Nephron progenitor cell (in vitro differentiated cells): ENCODE measurements around the gene NMNAT3.

Experiments used
- DNase-seq: peaks from one replicate; pipeline ENCODE4 v3.0.0; 2021
- H3K27ac Mint-ChIP-seq: 2 replicates; pipeline ENCODE4 v1.8.0; 2021; ENCODE audit warnings: mild to moderate bottlenecking, moderate library complexity, mixed read lengths
- H3K27me3 Mint-ChIP-seq: 2 replicates; pipeline ENCODE4 v1.8.0; 2021; ENCODE audit warnings: mild to moderate bottlenecking, low read depth, mixed read lengths; ENCODE audit not compliant: poor library complexity
- H3K36me3 Mint-ChIP-seq: 2 replicates; pipeline ENCODE4 v1.8.0; 2021; ENCODE audit warnings: low read depth, mixed read lengths
- H3K4me1 Mint-ChIP-seq: 2 replicates; pipeline ENCODE4 v1.8.0; 2021; ENCODE audit warnings: mixed read lengths
- H3K4me3 Mint-ChIP-seq: 2 replicates; pipeline ENCODE4 v1.8.0; 2021; ENCODE audit warnings: mild to moderate bottlenecking, moderate library complexity, mixed read lengths
- H3K9me3 Mint-ChIP-seq: 2 replicates; pipeline ENCODE4 v1.8.0; 2021; ENCODE audit warnings: mild to moderate bottlenecking, moderate library complexity, mixed read lengths
- CTCF ChIP-seq: fragments of 200-600 bp; sonication (generic); IDR thresholded peaks from 2 replicates; pipeline ENCODE4 v1.5.0; 2021; ENCODE audit warnings: antibody characterized with exemption

NMNAT3 gene

GRCh38 chr3:139686206-139686605 is 8.4 kb upstream of the NMNAT3 start:
- no peak for TF ChIP-seq CTCF
- no peak overlapping the region for H3K4me3 Mint-ChIP-seq
- peaks cover 33% of the 10 kb centered on the region for H3K4me1 Mint-ChIP-seq
- DNase-seq, result no peak
- H3K27me3 Mint-ChIP-seq, result peaks cover 4% of the 10 kb centered on the region
- H3K36me3 Mint-ChIP-seq, result peaks cover 6% of the 10 kb centered on the region
- no peak overlapping the region for H3K27ac Mint-ChIP-seq
- peaks cover 10% of the 10 kb centered on the region for H3K9me3 Mint-ChIP-seq

GRCh38 chr3:139679220-139679775 is 1.5 kb upstream of the NMNAT3 start:
- Mint-ChIP-seq H3K9me3 (peaks cover 5% of the 10 kb centered on the region), H3K4me1 (peaks cover 5% of the 10 kb centered on the region), H3K27me3 (peaks cover 31% of the 10 kb centered on the region), H3K36me3 (no peaks in the 10 kb centered on the region), H3K27ac (no peak overlapping the region), H3K4me3 (no peak overlapping the region)
- no peak for TF ChIP-seq CTCF
- DNase-seq, result no peak

DNA sequence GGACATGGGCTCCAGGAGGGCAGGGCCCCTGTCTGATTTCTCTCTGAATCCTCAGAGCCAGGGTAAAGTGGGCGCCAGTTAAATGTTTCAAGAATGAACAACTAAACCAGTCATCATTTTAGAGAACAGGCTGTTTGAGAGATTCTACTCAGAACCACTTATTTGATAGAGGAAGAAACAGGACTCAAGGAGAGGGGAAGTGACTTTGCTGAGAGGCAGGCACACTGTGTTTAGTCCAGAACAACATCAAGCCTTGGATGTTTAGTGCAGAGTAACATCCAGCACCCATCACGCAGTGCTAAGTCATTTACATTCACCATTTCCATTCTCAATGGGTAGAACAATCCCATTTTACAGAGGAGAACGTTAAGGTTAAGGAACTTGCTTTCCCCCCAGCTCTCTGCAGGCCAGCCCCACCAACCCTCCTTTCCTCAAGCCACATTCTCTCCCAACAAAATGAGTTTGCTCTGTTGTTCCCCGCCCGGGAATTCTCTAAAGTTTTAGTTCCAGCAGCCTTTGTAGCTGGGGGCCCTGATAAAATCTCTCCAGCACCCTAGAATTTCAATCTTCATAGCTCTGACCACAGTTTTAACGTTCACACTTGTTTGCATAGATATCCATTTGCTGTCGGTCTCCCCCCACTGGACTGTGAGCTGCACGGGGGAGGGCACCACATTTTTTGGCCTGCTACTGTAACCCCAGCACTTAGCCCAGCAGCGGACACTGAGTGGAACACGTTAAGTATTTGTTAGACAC is 962 bp downstream of the NMNAT3 start:
- Mint-ChIP-seq H3K36me3 (no peaks in the 10 kb centered on the region), H3K27ac (no peak overlapping the region), H3K4me3 (peak overlapping the region; percentile 77), H3K9me3 (no peaks in the 10 kb centered on the region), H3K27me3 (peaks cover 50% of the 10 kb centered on the region), H3K4me1 (peaks cover 5% of the 10 kb centered on the region)
- DNase-seq, result no peak
- no peak for TF ChIP-seq CTCF

DNA sequence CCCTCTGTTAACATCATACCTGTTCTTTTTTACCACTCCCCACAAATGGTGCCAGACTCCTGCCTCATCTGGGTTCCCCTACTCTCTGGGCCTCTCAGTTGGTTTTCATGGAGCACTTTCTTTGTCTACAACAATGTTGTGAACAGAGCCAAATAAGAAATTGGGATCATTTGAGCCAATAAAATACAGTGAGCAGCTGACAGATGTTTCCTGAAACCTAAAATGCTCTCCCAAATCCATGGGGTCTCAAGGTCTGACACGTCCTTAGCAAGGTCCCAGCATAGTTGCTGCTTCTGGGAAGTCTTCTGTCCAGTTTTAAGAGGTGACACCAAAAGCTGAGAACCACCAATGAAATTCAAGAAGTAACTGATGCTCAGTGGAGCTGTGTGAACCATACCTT is 1.7 kb downstream of the NMNAT3 start:
- H3K27ac Mint-ChIP-seq, result no peak overlapping the region
- no peak for DNase-seq
- H3K36me3 Mint-ChIP-seq, result no peaks in the 10 kb centered on the region
- peaks cover 52% of the 10 kb centered on the region for H3K27me3 Mint-ChIP-seq
- peaks cover 5% of the 10 kb centered on the region for H3K4me1 Mint-ChIP-seq
- H3K9me3 Mint-ChIP-seq, result no peaks in the 10 kb centered on the region
- no peak overlapping the region for H3K4me3 Mint-ChIP-seq
- TF ChIP-seq CTCF, result no peak

GRCh38 chr3:139675327-139675726 is 2.4 kb downstream of the NMNAT3 start:
- no peak overlapping the region for H3K4me3 Mint-ChIP-seq
- peaks cover 5% of the 10 kb centered on the region for H3K4me1 Mint-ChIP-seq
- TF ChIP-seq CTCF, result no peak
- DNase-seq, result no peak
- no peak overlapping the region for H3K27ac Mint-ChIP-seq
- no peaks in the 10 kb centered on the region for H3K9me3 Mint-ChIP-seq
- H3K36me3 Mint-ChIP-seq, result no peaks in the 10 kb centered on the region
- H3K27me3 Mint-ChIP-seq, result peaks cover 52% of the 10 kb centered on the region
